CD1c-positive myeloid dendritic cell (primary cell): Measurements from ENCODE around the gene MAPK14.
"Not testable (repeated sequence)": the region's sequence is repeated elsewhere in the genome, so short reads cannot be mapped to it uniquely, and the experiment has no call there.

Source experiments
- DNase-seq: peaks from one replicate; pipeline ENCODE4 v3.0.0-alpha.2; 2016; ENCODE audit errors: extremely low spot score

MAPK14 gene

DNA sequence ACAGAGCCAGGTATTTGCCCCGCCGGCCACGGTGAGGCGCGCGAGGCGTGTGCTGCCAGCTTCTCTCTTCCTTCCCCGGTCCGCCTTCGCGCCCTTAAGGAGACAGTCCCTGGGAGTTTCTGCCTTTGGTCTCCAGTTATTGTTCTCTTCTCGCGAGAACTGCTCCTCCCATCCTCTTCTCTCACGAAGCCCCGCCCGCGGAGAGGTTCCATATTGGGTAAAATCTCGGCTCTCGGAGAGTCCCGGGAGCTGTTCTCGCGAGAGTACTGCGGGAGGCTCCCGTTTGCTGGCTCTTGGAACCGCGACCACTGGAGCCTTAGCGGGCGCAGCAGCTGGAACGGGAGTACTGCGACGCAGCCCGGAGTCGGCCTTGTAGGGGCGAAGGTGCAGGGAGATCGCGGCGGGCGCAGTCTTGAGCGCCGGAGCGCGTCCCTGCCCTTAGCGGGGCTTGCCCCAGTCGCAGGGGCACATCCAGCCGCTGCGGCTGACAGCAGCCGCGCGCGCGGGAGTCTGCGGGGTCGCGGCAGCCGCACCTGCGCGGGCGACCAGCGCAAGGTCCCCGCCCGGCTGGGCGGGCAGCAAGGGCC, at the start of gene MAPK14:
Gene MAPK14 (plus strand): TSS at position 308 of the 587 bp plus-strand sequence. CDS start 350 bp downstream, outside the sequence.
- DNase-seq = peak; percentile 100

GRCh38 chr6:35980126-35980525, 47.5 kb upstream of the MAPK14 start:
- DNase-seq = not testable (repeated sequence)

DNA sequence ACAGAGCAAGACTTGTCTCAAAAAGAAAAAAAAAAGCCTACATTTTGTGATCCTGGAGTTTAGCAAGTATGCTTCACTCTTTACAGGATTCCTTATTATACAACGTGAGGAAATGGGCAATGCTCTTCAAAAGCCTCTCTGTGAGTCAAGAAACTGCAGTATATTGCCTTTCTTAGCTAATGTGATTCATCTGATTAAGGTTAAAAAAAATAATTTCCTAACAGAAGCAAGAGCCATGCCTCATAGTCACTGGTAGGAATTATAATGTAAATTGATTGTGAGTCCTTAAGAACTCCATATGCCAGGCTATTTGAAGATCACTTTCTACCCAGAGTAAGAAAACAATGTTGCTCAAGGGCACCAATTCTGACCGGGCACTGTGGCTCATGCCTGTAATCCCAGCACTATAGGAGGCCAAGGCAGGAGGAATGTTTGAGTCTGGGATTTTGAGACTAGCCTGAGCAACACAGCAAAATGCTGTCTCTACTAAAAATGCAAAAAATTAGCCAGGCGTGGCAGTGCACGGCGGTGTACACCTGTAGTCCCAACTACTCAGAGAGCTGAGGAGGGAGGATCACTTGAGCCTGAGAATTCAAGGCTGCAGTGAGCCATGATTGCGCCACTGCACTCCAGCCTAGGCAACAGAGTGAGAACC, 46.5 kb upstream of the MAPK14 start:
- no peak for DNase-seq

DNA sequence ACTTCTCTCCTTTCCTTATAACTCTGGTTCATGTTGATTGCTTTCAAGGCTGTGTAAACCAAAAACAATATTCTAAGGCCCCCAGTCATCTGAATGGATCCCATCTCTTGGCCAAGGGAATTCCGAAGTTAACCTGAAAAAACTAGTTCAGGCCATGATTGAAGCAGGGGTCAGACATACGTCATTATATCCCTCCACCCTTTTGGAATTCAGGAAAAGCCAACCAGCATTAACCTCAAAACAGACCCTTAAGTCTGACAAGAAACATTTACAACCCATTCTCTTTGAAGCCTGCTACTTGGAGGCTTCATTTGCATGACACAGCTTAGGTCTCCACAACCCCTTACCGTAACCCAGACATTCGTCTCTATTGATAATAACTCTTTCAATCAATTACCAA, 42.9 kb upstream of the MAPK14 start:
- no peak for DNase-seq

DNA sequence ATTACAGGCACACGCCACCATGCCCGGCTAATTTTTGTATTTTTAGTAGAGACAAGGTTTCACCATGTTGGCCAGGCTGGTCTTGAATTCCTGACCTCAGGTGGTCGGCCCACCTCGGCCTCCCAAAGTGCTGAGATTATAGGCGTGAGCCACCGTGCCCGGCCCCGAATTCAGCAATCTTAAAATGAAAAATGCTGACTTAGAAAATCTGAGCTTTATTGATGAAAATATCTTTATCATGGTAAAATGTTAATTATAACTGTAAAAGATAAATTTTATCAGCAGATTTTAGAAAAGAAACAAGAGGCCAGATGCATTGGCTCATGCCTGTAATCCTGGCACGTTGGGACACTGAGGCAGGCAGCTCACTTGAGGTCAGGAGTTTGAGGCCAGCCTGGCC, 39.6 kb upstream of the MAPK14 start:
- not testable (repeated sequence) for DNase-seq

- DNase-seq = no peak
These were observed 34.5 kb upstream of the MAPK14 start for GRCh38 chr6:35993150-35993549.

GRCh38 chr6:36000451-36000850, 27.2 kb upstream of the MAPK14 start:
- DNase-seq = no peak

DNA sequence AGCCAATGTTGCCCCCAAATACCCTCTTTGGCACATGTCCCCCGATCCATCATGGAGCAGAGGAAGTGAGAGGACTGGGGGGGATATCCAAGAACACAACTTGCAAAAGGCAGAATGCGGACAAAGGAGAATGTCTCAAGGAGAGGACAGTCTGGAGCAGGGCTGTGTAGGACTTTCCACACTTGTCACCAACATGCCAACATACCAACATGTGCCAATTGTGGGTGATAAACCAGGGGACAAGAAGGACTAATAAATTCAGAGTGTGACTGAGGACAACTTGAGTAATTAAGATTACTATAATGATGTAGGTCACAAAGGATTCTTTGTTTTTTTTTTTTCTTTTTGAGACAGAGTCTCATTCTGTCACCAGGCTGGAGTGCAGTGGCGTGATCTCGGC, 11.9 kb upstream of the MAPK14 start:
- no peak for DNase-seq

- peak; percentile 67 for DNase-seq
These were observed 9.3 kb upstream of the MAPK14 start for GRCh38 chr6:36018339-36018738.

DNA sequence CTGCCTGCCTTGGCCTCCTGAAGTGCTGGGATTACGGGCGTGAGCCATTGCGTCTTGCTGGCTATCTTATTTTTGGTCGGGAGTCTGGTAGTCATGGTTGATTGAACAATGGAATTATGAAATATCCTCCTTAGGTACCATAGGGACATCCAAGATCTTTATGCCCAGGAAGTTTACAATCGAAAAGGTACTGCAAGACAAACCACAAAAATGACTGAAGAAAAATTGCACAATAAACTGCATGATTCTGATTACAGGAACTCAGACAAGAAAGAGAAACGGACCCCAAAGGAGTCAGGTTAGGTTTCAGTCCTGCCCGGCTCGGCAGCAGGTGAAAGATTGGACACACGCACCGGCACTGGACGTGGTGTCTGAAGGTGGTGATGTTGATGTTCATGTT, 8.4 kb upstream of the MAPK14 start:
- peak; percentile 43 for DNase-seq

DNA sequence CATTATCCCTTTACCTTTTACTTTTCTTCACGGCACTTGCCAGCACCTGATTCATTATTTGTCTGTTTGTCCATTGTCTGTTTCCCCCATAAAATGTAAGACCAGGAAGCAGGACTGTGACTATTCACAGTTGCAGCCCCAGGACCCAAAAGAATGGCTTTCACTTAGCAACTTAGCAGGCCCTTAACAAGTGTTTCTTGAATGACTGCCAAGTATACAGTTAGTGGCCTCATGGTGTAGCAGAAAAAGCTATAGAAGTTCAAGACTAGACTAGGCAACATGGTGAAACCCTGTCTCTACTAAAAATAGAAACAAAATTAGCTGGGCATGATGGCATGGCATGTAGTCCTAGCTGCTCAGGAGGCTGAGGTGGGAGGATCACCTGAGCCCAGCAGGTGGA, 7.5 kb upstream of the MAPK14 start:
- DNase-seq = no peak

- DNase-seq = no peak
These were observed 3.4 kb upstream of the MAPK14 start, which contains the start of gene SLC26A8 for GRCh38 chr6:36023996-36024795. Gene SLC26A8, minus strand, starts transcription at chr6:36024641. Its CDS starts 4,934 bp downstream, at chr6:36019707.

DNA sequence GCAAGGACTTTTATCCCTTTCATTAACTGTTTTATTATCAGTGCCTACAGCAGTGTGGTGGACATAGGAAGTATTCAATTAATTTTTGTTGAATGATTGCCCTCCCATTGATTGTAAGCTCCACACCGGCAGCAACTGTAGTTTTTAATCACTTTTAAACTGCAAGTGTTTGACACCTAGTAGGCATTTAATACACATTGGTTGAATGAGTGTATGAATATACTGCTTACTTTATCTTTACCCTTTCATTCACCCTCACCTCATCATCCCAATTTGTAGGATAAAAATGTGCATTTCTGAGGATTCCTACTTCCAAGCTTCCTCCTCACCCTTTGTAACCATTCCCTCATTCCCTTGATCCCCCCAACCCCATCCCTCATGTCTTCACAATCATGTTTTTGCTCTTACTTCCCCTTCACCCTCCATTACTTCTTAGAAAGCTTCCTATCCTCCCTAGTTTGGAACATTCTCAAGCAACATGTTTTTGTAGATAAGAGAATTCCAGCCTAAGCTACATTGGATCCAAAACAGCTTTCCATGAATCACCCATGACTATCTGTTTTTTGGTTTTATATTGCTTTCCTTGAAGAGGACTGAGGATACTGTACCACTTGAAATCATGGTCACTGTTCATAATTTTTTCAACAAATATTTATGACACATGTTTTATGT, 2.2 kb upstream of the MAPK14 start:
- no peak for DNase-seq

DNA sequence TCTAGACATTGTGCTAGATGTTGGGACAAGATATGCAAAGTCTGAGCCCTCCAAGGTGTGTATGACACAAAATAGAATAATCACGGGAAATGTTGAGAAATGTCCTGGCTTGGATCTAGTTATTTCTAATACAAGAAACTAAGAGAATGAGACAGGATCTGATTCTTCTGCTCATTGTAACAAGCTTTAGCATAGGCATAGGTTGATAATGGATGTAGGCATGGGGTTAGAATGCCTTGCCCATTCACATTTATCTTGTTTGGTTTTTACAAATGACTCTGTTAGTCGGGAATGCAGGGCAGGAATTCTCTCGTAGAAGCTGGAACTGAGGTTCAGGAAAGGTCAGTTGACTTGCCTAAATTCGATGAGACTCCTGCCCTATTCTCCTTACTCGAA, 1.7 kb upstream of the MAPK14 start:
- no peak for DNase-seq

GRCh38 chr6:36028088-36028876, 674 bp downstream of the MAPK14 start:
- DNase-seq = no peak

DNA sequence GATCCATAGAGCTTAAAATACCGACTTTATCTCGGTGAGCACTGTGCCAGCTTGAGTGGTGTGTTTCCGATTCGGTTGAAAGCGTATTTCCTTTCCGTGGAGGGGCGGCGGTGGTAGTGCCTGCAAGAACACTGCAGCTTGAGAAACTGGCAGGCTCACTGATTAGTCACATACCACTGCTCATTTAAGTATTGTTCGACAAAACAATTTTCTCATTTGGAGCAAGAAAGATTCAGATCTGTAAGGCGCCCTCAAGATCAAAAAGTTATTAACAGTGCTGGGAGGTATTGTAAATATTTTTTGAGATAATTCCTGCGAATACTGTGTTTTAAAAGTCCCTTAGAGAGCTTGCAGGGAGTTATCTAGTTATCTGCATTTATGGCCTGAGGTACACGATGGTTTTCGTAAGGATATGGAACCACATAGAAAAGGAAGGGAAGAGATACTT, 1.3 kb downstream of the MAPK14 start:
- peak; percentile 57 for DNase-seq

GRCh38 chr6:36029464-36029863, 1.9 kb downstream of the MAPK14 start:
- DNase-seq = peak; percentile 66

DNA sequence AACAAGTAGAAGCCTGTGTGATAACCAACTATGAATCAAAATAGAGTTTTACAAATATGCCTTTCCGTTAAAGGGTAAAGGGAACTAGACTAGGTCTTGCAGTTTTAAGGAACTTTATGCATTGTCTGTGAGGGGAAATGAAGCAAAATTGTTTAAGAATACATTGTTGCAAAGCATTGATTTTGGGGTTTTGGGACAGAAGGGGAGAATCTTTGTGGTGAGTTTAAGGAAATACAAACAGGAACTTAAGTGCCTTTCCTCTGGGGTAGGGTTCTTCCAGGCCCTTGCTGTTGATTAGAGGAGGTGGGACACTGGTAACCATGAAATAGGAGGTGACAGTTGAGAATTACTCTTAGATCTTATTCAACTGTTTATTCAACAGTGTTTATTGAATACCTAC, 4.7 kb downstream of the MAPK14 start:
- DNase-seq = peak; percentile 80

DNA sequence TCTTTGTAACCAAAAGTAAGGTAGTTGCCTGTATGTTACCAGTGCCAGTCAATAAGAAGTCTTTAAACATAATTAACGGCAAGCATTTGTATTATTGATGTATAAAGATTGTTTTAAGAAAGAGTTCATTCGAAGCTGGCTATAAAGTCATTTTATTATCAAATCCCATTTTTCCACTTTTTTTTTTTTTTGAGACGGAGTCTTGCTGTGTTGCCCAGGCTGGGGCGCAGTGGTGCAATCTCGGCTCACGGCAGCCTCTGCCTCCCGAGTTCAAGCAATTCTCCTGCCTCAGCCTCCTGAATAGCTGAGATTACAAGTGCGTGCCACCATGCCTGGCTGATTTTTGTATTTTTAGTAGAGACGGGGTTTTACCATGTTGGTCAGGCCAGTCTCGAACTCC, 5.5 kb downstream of the MAPK14 start:
- not testable (repeated sequence) for DNase-seq

GRCh38 chr6:36033935-36034334, 6.3 kb downstream of the MAPK14 start:
- peak; percentile 38 for DNase-seq

GRCh38 chr6:36034441-36034840, 6.8 kb downstream of the MAPK14 start:
- no peak for DNase-seq
